HG03457 (cell line): ENCODE measurements around the gene ATP2A3.

Source experiments
- ATAC-seq: cut with Tn5 transposase; IDR thresholded peaks from one replicate; pipeline ENCODE4 v1.9.1; 2021; ENCODE audit warnings: moderate number of reproducible peaks; ENCODE audit not compliant: unreplicated experiment

Gene ATP2A3

GRCh38 chr17:3875317-3875716 lies 88.9 kb downstream of the ATP2A3 start:
- no peak for ATAC-seq
